DND-41 (cell line): Measurements from ENCODE around the gene JSRP1.

Experiments
- CTCF ChIP-seq: IDR thresholded peaks from 2 replicates; pipeline ENCODE4 v1.5.1; 2012; ENCODE audit warnings: borderline replicate concordance, low read length, moderate library complexity, mild to moderate bottlenecking; ENCODE audit not compliant: poor library complexity, severe bottlenecking; ENCODE audit errors: extremely low read depth
- EZH2 ChIP-seq: IDR thresholded peaks from 3 replicates; pipeline ENCODE4 v1.6.1; 2012; ENCODE audit warnings: borderline replicate concordance, low read depth, mild to moderate bottlenecking, moderate library complexity, low read length, inconsistent platforms; ENCODE audit not compliant: severe bottlenecking

- no peak for TF ChIP-seq EZH2
- TF ChIP-seq CTCF, result no peak
Observed at GRCh38 chr19:2210987-2211740, 45.1 kb downstream of the JSRP1 start.
